ENCODE data around the gene CCR3.

CCR3 gene

DNA sequence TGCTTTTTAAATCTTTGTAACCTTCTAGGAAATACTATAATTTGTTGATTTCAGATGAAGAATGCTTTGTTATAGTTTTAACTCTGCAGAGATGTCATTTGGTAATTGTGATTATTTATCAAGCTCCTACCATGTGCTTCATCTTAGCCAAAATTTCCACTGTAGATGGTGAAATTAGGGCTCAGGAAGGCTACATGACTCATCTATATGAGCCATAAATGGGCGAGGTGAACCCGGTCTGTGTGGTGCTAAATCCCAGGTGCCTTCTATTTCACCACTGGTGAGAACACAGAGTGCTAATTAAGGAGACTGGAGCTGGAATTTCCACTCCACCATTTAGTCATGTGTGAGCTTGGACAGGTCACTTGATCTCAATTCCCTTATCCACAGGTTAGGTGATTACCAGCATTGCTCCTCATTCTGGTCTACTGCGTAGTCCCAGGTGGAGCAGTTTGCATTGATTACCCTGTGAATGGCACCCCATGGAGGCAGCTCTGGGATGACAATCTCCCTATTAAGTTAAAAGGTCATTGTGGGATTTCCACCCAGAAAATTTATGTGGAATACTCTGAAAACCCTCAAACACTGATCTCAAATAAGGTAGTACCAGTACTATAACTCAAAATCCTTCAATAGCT lies 2.8 kb upstream of the CCR3 start:
- DNase-seq (ENCODE audit: low read depth, low spot score): no peak
- ChIA-PET CTCF (no interaction called here), POLR2A (no interaction called here)
- TF ChIP-seq, protein P1, sequence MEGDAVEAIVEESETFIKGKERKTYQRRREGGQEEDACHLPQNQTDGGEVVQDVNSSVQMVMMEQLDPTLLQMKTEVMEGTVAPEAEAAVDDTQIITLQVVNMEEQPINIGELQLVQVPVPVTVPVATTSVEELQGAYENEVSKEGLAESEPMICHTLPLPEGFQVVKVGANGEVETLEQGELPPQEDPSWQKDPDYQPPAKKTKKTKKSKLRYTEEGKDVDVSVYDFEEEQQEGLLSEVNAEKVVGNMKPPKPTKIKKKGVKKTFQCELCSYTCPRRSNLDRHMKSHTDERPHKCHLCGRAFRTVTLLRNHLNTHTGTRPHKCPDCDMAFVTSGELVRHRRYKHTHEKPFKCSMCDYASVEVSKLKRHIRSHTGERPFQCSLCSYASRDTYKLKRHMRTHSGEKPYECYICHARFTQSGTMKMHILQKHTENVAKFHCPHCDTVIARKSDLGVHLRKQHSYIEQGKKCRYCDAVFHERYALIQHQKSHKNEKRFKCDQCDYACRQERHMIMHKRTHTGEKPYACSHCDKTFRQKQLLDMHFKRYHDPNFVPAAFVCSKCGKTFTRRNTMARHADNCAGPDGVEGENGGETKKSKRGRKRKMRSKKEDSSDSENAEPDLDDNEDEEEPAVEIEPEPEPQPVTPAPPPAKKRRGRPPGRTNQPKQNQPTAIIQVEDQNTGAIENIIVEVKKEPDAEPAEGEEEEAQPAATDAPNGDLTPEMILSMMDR (IDR thresholded peaks at IDR 0.05; ENCODE audit: insufficient read depth, low read length, missing control alignments): no peak
- H3K4me3 ChIP-seq (ENCODE audit: low read depth, low read length): no peak overlapping the region

DNA sequence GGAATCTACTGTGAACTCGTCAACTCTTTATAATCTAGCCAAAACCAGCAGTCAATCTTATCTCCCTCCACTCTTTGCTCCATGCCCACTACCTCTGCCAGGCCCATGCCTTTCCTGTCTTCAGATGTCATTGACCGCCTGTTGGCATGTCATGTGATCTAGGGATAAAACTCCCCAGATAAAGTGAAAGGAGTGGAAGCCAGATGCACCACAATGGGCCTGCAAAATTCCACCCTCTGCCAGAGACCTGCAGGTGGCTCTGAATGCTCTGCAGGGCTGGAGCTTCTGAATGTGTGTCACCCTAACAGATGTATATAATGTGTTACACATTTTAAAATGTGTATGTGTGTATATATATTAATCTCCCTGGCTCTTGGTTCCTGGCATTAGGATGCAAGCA lies 2.3 kb upstream of the CCR3 start:
- no peak overlapping the region for H3K4me3 ChIP-seq (ENCODE audit: low read depth, low read length)
- DNase-seq (ENCODE audit: low read depth, low spot score): no peak
- TF ChIP-seq, protein P1 (IDR thresholded peaks at IDR 0.05; ENCODE audit: insufficient read depth, low read length, missing control alignments): no peak
- ChIA-PET POLR2A (no interaction called here), CTCF (no interaction called here)

DNA sequence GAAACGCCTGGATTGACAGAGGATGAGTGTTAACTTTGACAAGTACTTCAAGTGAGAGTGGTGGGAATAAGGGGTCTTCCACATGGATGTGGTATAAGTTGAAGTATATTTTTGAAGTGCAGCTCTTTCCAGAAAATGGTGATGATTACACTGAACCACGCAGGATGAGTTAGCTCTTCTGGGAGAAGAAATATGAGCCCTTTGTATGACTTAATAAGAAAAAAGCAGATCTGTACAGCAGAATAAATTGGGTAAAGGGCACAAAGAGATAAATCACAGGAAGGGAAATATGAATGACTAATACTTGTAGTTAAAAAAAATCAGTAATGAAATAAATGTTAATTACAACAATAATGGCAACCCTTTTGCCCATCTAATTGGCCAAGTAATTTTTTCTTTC lies 1.3 kb downstream of the CCR3 start:
- TF ChIP-seq, protein P1 (IDR thresholded peaks at IDR 0.05; ENCODE audit: insufficient read depth, low read length, missing control alignments): no peak
- H3K4me3 ChIP-seq (ENCODE audit: low read depth, low read length): no peak overlapping the region
- DNase-seq (ENCODE audit: low read depth, low spot score): no peak
- CTCF ChIA-PET: no interaction called here
- POLR2A ChIA-PET: no interaction called here

GRCh38 chr3:46245146-46245545 lies 2.9 kb downstream of the CCR3 start:
- TF ChIP-seq, protein P1 (IDR thresholded peaks at IDR 0.05; ENCODE audit: insufficient read depth, low read length, missing control alignments): no peak
- H3K4me3 ChIP-seq (ENCODE audit: low read depth, low read length): no peak overlapping the region
- ChIA-PET POLR2A (no interaction called here), CTCF (interaction anchor here (0.7 to 1.0 kb wide), 2 partner anchors 10 to 20 kb away, joined by 3 to 4 read pairs; no protein-coding TSS in a partner anchor)
- DNase-seq (ENCODE audit: low read depth, low spot score): no peak

GRCh38 chr3:46252980-46253379 lies 10.7 kb downstream of the CCR3 start:
- ChIA-PET CTCF (no interaction called here), POLR2A (no interaction called here)
- no peak for DNase-seq (ENCODE audit: low read depth, low spot score)
- TF ChIP-seq, protein P1 (IDR thresholded peaks at IDR 0.05; ENCODE audit: insufficient read depth, low read length, missing control alignments): no peak
- H3K4me3 ChIP-seq (ENCODE audit: low read depth, low read length): no peak overlapping the region

DNA sequence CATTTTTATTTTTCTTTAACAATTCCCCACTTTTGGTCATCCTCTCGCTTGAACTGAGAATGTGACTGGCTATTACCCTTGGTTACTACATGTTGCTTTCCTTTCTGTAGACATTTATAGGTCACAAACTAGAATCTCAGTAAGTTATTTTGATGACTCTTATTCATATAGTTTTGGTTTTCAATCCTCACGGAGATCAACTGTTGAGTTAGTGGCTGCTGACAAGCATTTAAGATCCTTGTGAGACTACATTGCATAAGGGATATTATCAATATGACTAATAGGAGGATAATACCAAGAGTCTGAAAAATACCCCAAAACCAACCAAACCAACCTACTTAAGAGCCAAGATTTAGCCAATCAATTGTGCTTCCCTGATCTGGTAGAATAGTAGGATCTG lies 16.3 kb downstream of the CCR3 start:
- POLR2A ChIA-PET: no interaction called here
- CTCF ChIA-PET: no interaction called here
- H3K4me3 ChIP-seq (ENCODE audit: low read depth, low read length): no peak overlapping the region
- TF ChIP-seq, protein P1 (IDR thresholded peaks at IDR 0.05; ENCODE audit: insufficient read depth, low read length, missing control alignments): no peak
- no peak for DNase-seq (ENCODE audit: low read depth, low spot score)

Data from AG04449 (cell line).